ACC112 (cell line): ENCODE measurements around the gene KY.

Experiments used
- H2AFZ ChIP-seq: fragments of 200-600 bp; sonication (generic); one replicate; pipeline ENCODE4 v1.6.0; 2017; ENCODE audit warnings: antibody characterized with exemption, low read length; ENCODE audit not compliant: unreplicated experiment
- H3K27ac ChIP-seq: fragments of 200-600 bp; sonication (generic); 2 replicates; pipeline ENCODE4 v1.5.1; 2014; ENCODE audit warnings: low read depth, mild to moderate bottlenecking, antibody characterized with exemption, low read length, moderate library complexity
- H3K27me3 ChIP-seq: fragments of 200-600 bp; sonication (generic); 2 replicates; pipeline ENCODE4 v1.6.1; 2014; ENCODE audit warnings: mild to moderate bottlenecking, antibody characterized with exemption, low read length, moderate library complexity, mixed read lengths; ENCODE audit not compliant: insufficient read depth
- H3K36me3 ChIP-seq: fragments of 200-600 bp; sonication (generic); 2 replicates; pipeline ENCODE4 v1.6.1; 2016; ENCODE audit warnings: mild to moderate bottlenecking, antibody characterized with exemption, low read length, moderate library complexity, mixed read lengths; ENCODE audit not compliant: insufficient read depth
- H3K4me1 ChIP-seq: fragments of 200-600 bp; sonication (generic); one replicate; pipeline ENCODE4 v1.6.1; 2016; ENCODE audit warnings: low read length, mixed read lengths; ENCODE audit not compliant: insufficient read depth, unreplicated experiment, control insufficient read depth
- H3K4me3 ChIP-seq: fragments of 200-600 bp; sonication (generic); 2 replicates; pipeline ENCODE4 v1.5.1; 2014; ENCODE audit warnings: mild to moderate bottlenecking, low read depth, low read length
- H3K79me2 ChIP-seq: fragments of 200-600 bp; sonication (generic); one replicate; pipeline ENCODE4 v1.6.0; 2016; ENCODE audit warnings: low read length; ENCODE audit not compliant: control insufficient read depth, unreplicated experiment, insufficient read depth

KY gene

DNA sequence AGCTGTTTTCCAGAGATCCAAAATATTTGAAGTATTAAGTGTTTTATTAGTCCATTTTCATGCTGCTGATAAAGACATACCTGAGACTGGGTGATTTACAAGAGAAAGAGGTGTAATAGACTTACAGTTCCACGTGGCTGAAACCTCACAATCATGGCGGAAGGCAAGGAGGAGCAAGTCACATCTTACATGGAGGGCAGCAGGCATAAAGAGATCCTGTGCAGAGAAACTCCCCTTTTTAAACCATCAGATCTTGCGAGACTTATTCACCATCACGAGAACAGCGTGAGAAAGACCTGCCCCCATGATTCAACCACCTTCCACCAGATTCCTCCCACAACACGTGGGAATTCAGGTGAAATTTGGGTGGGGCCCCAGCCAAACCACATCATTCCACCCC lies 82.0 kb downstream of the KY start:
- Histone ChIP-seq H2AFZ (no peak overlapping the region), H3K27me3 (no peaks in the 10 kb centered on the region), H3K79me2 (no peaks in the 10 kb centered on the region), H3K36me3 (no peaks in the 10 kb centered on the region), H3K4me1 (no peaks in the 10 kb centered on the region), H3K27ac (no peak overlapping the region), H3K4me3 (no peak overlapping the region)

- Histone ChIP-seq H3K27me3 (no peaks in the 10 kb centered on the region), H3K79me2 (no peaks in the 10 kb centered on the region), H2AFZ (no peak overlapping the region), H3K27ac (no peak overlapping the region), H3K4me1 (no peaks in the 10 kb centered on the region), H3K4me3 (no peak overlapping the region), H3K36me3 (no peaks in the 10 kb centered on the region)
Observed at GRCh38 chr3:134567605-134568004, 83.2 kb downstream of the KY start.

- Histone ChIP-seq H3K4me1 (no peaks in the 10 kb centered on the region), H3K36me3 (peaks cover 6% of the 10 kb centered on the region; the same call in 1 of the 2 replicates), H3K4me3 (no peak overlapping the region), H3K27me3 (no peaks in the 10 kb centered on the region), H3K79me2 (no peaks in the 10 kb centered on the region), H3K27ac (no peak overlapping the region), H2AFZ (no peak overlapping the region)
Observed at GRCh38 chr3:134564991-134565390, 85.8 kb downstream of the KY start.

DNA sequence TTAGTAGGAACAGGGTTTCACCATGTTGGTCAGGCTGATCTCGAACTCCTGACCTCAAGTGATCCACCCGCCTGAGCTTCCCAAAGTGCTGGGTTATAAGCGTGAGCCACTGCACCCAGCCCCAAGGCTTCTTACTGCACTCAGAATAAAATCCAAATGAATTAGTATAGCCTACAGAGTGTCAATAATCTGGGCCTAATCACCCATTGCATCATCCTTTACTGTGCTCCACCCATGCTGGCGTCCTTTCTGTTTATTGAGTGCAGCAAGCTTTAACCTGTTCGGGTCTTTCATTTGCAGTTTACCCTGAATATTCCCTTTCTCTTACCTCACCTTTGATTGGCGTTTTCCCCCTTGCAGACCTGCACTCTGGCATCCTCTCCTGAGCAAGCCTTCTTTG lies 87.2 kb downstream of the KY start:
- H2AFZ ChIP-seq: no peak overlapping the region
- H3K79me2 ChIP-seq: no peaks in the 10 kb centered on the region
- H3K27me3 ChIP-seq: no peaks in the 10 kb centered on the region
- no peak overlapping the region for H3K4me3 ChIP-seq
- H3K36me3 ChIP-seq: peaks cover 10% of the 10 kb centered on the region
- H3K4me1 ChIP-seq: no peaks in the 10 kb centered on the region
- H3K27ac ChIP-seq: no peak overlapping the region

DNA sequence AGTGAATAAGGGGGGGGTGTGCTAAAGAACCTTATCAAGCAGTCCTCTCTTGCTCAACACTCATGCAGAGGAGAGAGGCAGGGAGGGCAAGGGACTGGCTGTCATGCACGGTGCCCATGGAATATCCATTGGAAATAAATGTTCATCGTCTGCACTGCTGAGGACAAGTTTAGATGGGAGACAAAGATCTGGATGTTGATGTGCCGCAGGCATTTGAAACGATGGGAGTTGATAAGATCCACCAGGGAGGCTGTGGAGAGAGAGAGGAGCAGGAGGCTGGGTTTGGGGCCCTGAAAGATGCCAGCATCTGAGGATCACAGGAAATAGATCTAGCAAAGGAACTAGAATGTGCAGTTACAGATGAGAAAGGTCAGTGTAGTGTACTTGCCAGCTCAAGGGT lies 88.8 kb downstream of the KY start:
- H3K4me1 ChIP-seq: no peaks in the 10 kb centered on the region
- H3K79me2 ChIP-seq: no peaks in the 10 kb centered on the region
- H3K27me3 ChIP-seq: no peaks in the 10 kb centered on the region
- H2AFZ ChIP-seq: no peak overlapping the region
- no peak overlapping the region for H3K4me3 ChIP-seq
- H3K27ac ChIP-seq: no peak overlapping the region
- H3K36me3 ChIP-seq: peaks cover 10% of the 10 kb centered on the region

DNA sequence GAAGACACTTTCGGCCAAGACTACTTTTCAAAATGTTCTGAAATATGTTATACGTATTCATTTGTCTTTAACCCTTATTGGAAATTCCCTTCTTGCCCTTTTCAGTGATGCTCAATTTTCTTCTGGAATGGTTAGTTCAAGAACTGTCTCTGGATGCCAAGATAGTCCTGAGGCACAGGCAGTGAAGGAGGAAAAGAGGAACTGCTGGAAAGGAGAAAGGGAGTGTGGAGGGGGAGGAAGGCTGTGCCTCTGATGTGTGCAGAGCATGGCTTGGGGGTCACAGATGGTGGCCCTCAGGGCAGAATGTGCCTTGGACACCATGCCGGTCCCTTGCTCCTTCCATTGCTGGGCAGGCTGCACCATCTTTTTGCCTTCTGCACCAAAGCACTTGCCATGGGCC lies 91.2 kb downstream of the KY start:
- peaks cover 10% of the 10 kb centered on the region for H3K36me3 ChIP-seq
- no peak overlapping the region for H3K27ac ChIP-seq
- H3K4me1 ChIP-seq: no peaks in the 10 kb centered on the region
- H3K79me2 ChIP-seq: no peaks in the 10 kb centered on the region
- H2AFZ ChIP-seq: no peak overlapping the region
- no peak overlapping the region for H3K4me3 ChIP-seq
- no peaks in the 10 kb centered on the region for H3K27me3 ChIP-seq
